Activated effector memory CD4-positive, alpha-beta T cell treated with anti-CD3 and anti-CD28 coated beads, Interleukin-2, amount 50 U/mL, for 16 hours (primary cell): Measurements from ENCODE around the gene CBLB.

Experiments used
- DNase-seq: peaks from one replicate; pipeline ENCODE4 v3.0.0-alpha.2; 2020

Gene CBLB

GRCh38 chr3:105611304-105612192, 257.3 kb downstream of the CBLB start:
- no peak for DNase-seq

- DNase-seq = no peak
Measured at GRCh38 chr3:105610473-105610872, 258.3 kb downstream of the CBLB start.

- DNase-seq = no peak
Measured at GRCh38 chr3:105608623-105609022, 260.2 kb downstream of the CBLB start.

- no peak for DNase-seq
Measured at GRCh38 chr3:105606016-105606415, 262.8 kb downstream of the CBLB start.
